HG03175 (cell line): ENCODE results near the gene ZNF652.
"Not testable (repeated sequence)": the region's sequence is repeated elsewhere in the genome, so short reads cannot be mapped to it uniquely, and the experiment has no call there.

Source experiments
- ATAC-seq: cut with Tn5 transposase; IDR thresholded peaks from one replicate; pipeline ENCODE4 v1.9.1; 2021; ENCODE audit warnings: mild to moderate bottlenecking, moderate library complexity; ENCODE audit not compliant: unreplicated experiment

ZNF652 gene

GRCh38 chr17:49387498-49388289 is 25.6 kb upstream of the ZNF652 start:
- ATAC-seq: no peak

DNA sequence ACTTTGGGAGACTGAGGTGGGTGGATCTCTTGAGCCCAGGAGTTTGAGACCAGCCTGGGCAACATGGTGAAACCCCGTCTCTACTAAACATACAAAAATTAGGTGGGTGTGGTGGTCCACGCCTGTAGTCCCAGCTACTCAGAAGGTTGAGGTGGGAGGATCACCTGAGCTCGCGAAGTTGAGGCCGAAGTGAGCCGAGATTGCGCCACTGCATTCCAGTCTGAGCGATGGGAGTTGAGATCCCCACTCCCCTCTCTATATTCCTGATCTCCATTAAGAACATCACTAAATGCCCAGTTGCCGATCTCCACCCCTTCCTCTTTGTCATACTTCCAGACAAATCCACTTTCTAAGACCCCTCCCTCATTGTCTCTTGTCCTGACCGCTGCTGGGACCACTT is 24.3 kb upstream of the ZNF652 start:
- no peak for ATAC-seq

DNA sequence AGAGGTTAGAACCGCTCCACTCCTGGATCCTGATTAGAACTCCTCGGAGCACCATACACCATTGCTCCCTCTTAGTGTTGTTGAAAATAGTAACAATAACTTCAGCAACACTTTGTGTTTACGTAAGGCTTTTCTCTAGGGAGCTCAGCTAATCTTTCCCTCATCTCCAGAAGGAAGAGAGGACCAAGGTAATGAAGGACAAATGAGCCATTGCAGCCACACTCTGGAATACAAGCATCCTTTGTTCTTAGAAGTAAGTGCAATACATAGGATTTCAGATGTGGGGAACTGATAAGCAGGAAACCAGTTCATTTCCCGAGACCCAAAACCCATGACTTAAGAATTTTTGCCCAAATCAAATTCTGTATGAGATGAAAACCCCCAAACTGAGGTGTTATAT is 22.9 kb upstream of the ZNF652 start:
- ATAC-seq: no peak

DNA sequence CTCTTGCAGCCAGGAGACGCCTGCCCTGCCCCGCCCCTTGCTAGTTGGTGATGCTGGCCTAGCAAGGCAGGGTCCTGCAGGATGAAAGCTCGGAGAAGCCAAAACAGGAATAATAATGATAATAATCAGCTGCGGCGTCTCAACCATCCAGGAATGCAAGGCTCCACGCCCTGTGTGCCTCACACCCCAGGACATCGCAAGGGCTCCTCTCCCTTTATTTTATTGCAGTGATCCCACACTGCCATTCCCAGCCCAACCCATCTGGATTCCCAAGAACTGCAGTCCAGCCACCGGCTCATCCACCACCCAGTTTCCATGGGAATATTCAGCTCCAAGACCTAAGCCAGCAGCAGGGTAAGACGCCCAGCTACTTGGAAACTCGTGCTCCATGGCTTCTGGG is 21.0 kb upstream of the ZNF652 start:
- no peak for ATAC-seq

DNA sequence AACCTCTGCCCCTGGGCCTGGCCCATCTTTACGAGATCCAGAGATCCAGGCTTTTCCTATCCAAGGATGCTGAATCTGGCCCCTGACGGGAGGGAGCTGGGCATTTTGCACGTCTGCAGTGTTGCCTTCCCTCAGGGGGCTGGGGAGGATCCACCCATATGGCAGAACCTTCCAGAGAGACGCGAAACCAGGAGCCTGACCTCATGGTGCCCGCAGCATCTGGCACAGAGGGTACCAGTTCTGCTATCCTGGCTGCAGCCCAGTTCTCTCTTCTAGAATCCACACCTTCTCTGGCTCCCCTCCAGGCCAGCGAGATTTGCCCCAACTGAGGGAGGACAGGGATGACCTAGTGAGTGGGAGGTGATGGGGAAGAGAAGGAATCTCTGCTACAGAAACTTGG is 20.5 kb upstream of the ZNF652 start:
- ATAC-seq: no peak

DNA sequence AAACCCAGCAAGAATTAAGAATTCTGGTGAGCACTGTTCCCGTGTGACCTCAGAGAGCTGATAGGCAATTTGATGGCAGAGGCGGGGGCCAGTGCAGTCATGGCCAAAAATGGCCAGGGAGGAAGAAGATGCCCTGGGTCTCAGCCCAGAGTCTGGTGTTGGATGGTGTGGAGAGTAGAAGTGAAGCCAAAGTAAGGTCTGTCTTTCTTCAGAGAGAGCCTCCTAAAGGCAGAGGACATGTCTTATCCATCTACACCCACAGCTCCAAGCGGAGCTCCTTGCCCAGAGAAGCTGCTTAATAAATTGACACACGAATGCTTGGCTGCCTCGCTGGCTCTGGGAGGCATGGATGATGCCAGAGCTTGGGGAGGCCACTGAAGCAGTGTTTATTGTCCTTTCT is 19.7 kb upstream of the ZNF652 start:
- no peak for ATAC-seq

- no peak for ATAC-seq
These were observed 19.0 kb upstream of the ZNF652 start for GRCh38 chr17:49381033-49381432.

DNA sequence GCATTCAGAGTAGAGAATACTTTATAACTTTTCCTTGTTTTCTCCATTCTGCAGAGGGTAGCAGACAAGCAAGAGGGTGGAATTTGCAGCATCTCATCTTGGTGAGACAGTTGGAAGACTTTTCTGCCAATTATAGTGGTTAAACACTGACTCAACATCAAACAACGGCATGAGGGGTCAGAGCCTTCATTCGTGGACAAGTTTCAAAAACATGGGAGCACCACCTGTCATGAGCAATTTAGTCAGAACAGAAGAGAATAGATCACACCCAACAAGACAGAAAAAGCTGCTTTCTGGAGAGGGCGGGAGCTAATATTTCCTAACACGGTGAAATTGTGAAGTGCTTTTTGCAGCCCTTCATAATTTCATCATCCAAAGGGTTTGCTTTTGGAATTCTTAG is 17.9 kb upstream of the ZNF652 start:
- no peak for ATAC-seq

DNA sequence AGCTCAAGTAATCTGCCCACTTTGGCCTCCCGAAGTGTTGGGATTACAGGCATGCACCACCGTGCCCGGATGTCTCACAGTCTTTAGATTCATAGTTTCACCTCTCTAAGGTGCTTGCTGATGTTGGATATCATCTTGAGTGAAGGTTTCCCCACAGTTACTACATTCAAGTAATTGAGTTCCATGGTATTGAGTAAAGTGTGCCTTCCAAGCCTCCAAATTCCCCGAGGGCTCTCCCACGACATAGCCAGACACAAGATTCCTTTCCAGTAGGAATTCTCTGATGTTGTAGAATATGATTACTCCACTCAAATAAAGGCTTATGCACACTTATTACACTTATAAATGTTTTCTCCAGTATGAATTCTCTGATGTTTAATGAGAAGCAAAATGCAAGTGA is 16.3 kb upstream of the ZNF652 start:
- ATAC-seq: no peak

- ATAC-seq: no peak
These were observed 13.5 kb upstream of the ZNF652 start for GRCh38 chr17:49375544-49375943.

DNA sequence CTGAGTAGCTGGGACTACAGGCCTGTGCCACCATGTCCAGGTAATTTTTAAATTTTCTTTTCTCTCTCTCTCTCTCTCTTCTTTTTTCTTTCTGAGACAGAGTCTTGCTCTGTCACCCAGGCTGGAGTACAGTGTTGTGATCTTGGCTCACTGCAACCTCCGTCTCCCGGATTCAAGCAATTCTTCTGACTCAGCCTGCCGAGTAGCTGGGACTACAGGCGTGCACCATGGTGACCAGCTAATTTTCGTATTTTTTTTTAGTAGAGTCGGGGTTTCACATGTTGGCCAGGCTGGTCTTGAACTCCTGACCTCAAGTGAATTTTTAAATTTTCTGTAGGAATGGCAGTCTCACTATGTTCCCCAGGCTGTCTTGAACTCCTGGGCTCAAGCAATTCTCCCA is 11.1 kb upstream of the ZNF652 start:
- no peak for ATAC-seq

DNA sequence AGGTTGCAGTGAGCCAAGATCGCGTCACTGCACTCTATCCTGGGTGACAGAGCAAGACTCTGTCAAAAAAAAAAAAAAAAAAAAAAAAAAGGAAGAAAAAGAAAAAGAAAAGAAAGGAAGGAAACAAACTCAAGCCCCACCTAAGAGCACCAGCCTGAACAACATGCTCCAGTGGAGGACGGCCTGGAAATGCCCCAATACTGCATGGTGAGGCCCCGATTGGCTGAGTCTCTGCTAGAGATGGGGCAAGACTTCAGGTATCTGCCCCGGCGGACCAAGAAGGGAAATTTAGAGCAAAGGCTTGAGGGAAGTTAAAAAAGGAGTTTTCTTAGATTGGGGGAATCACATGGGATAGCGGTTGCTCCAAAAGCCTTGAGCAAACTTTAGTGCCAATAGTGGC is 10.4 kb upstream of the ZNF652 start:
- ATAC-seq: no peak

DNA sequence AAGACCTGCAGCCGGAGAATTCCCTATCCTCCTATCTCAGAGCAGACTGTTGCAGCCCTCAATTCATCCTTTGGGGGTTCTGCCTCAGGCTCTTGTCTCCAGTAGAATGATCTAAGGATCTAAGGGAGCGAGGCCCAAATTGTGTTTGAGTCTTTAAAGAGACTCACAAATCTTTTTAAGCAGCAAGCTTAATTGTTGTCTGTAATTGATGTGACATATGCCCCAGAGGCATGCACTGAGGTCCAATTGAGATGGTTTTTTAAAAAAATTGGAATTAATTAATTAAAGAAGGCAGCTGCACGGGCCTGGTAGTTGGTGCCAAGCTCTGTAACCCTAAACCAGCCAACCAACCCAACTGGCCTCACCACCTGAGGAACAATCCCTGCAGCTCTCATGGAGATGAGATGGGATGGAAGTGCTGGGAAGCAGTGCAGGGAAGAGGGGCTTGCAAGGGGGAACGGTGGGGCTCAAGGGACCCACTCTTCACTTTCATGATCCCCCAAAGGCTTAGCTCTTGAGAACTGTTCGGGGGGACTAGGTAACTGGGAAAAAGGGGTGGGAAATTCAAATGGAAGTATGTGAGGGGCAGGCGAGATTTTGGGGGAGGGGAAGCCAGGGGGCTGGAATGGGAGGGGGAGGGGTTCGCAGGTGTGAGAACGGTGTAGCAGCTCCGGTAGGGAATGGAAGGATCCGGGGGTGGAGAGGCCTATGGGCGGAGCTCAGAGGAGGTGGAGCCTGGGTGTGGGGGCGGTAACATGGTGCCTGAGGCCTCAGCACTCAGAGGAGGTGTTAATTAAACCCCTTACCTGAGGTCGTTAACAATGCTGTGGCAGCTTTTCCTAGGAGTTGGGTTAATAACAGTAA is 9.2 kb upstream of the ZNF652 start:
- no peak for ATAC-seq

DNA sequence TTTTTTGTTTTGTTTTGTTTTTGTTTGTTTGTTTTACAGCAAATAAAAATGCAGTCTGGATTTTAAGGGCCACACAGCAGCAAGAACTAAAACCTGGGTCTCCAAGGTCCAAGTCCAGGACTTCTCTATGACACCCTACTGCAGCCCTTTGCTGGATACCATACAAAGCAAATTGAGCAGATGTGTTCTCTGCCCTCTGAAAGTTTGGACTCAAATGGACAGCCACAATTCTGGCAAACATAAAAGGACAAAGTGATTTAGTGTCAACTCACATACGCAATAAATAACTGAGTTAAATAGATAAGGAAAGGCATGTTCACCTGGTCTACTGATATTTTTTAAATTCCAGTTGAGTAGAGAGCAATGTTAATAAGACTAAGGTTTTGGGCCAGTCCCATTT is 7.7 kb upstream of the ZNF652 start:
- no peak for ATAC-seq

DNA sequence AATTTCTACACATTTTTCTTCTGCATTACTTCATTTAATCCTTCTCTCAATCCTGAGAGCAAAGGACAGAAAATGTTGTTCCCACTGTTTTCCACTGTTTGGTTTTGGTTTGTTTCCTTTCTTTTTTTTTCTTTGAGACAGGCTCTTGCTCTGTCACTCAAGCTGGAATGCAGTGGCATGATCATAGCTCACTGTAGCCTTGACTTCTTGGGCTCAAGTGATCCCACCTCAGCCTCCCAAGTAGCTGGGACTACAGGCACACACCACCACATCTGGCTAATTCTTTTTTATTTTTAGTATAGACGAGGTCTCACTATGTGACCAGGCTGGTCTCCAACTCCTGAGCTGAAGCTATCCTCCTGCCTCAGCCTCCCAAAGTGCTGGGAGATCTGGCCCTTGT is 7.0 kb upstream of the ZNF652 start:
- ATAC-seq: no peak

GRCh38 chr17:49365667-49366066 is 3.6 kb upstream of the ZNF652 start:
- no peak for ATAC-seq

GRCh38 chr17:49365126-49365525 is 3.1 kb upstream of the ZNF652 start:
- ATAC-seq: not testable (repeated sequence)

DNA sequence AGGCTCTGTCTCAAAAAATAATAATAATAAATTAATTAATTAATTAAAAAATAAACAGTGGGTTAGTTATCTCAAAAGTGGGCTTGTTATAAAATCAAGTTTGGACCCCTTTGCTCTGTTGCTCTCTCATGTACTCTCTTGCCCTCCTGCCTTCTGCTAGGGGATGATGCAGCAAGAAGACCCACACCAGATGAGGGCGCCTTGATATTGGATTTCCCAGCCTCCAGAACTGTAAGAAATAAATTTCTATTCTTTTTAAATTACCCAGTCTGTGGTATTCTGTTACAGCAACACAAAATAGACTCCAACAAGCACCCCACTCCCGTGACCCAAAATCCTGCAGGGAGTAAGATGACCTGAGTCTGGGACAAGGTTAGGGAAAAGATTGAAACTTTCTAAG is 2.1 kb upstream of the ZNF652 start:
- no peak for ATAC-seq

- ATAC-seq: no peak
These were observed 1.2 kb upstream of the ZNF652 start for GRCh38 chr17:49363251-49363650.

DNA sequence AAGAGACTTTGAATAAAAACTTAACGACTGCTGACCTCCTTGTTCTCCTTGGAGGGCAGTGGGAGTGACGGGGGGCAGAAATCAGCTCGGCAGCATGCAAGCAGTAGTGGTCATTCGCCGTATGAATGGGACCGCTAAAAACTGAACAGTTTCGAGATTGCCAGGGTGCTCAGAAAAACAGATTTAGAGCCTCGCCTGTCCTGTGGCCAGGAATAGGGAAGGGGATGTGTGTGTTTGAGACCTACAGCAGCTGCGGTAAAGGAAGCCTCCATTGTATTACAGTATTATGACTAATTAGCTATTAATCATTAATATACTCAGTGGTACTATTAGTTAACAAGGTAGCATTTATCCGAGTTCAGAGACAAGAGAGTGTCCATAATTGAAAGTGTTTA is 670 bp upstream of the ZNF652 start:
- no peak for ATAC-seq

DNA sequence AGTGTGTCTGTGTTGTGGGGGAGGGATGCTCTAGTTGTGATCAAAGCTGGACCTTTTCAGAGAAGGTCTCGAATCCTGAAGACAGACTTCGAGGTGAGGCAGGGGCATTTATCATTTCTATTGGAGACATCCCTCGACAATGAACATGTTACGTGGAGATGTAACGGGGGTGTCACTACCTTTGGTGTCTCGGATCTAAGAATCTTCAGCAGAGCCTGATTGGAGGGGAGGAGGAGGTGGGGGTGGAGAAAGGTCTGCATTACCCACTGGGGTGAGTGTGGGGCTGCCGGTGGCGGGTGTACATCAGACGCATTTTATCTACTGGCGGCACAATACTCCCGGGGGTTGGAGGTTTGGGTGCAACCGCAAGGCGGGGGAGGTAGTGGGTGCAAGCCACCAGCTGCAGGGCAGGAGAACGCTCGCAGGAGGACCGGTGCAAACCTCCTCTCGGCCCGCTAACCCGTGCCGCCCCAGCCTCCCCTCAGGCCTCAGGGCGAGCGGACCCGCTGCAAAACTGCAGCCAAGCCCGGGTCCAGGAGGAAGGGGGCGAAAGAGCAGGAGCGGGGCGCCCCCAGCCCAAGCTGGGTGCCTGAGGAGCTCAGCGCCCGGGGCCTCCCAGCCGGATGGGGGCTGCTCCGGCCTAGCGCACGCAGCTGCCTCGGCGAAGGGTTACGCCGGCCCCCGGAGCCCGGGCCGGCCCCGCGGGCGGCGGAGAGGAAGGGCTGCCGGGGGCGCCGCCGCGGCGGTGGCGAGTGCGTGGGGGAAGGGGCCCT is 735 bp downstream of the ZNF652 start:
- peak; percentile 25 for ATAC-seq

GRCh38 chr17:49360796-49361128 is 1.3 kb downstream of the ZNF652 start:
- no peak for ATAC-seq
